IMR-90 (cell line): ENCODE data around the gene DUSP3. TPM values are rescaled to one million over a fixed set of nuclear protein-coding genes. Genes with fewer than 3 reads are reported as not detected.
A peak's percentile ranks its signal among the peaks of the same experiment; 100 is the strongest.

Source experiments
- ATAC-seq: fragments of 200-7000 bp; cut with Tn5 transposase; 2 replicates; pipeline ENCODE4 v1.9.1; 2020; ENCODE audit warnings: low read depth, mild to moderate bottlenecking, moderate library complexity
- BruUV-seq: library from RNA; stranded (reverse); fragments of 400-500 nt; replicated peaks from 2 replicates; lab custom pipeline; 2021; lab: Mats Ljungman, UMichigan
- CTCF ChIA-PET: fragments of 300-600 bp; formaldehyde crosslinking; extraction: SDS; loops from one replicate; lab custom pipeline; 2021; ENCODE audit warnings: antibody characterized with exemption; lab: Yijun Ruan, JAX
- POLR2A ChIA-PET: fragments of 300-600 bp; sonication (Branson Sonifier 250); formaldehyde crosslinking; loops from one replicate; lab custom pipeline; 2022; ENCODE audit warnings: antibody characterized with exemption; ENCODE audit not compliant: unreplicated experiment; lab: Charles Lee
- DNase-seq: peaks from one replicate; pipeline ENCODE4 v3.0.0; 2013
- H2AFZ ChIP-seq: replicated peaks from 2 replicates; pipeline ENCODE3; 2013; ENCODE audit warnings: low read length, mild to moderate bottlenecking; ENCODE audit not compliant: poor library complexity
- H2AK5ac ChIP-seq: 2 replicates; pipeline ENCODE4 v1.6.1; 2013; ENCODE audit warnings: low read depth, low read length, inconsistent platforms
- H2AK9ac ChIP-seq: replicated peaks from 2 replicates; pipeline ENCODE3; 2013; ENCODE audit warnings: mild to moderate bottlenecking, low read depth, low read length, moderate library complexity; ENCODE audit not compliant: poor library complexity
- H2BK120ac ChIP-seq: 2 replicates; pipeline ENCODE4 v1.6.1; 2013; ENCODE audit warnings: low read depth, low read length, inconsistent platforms
- H2BK15ac ChIP-seq: 3 replicates; pipeline ENCODE4 v1.6.1; 2013; ENCODE audit warnings: low read depth, low read length, inconsistent platforms
- H2BK20ac ChIP-seq: 2 replicates; pipeline ENCODE4 v1.6.1; 2013; ENCODE audit warnings: low read depth, mild to moderate bottlenecking, inconsistent platforms, low read length, moderate library complexity
- H2BK5ac ChIP-seq: 2 replicates; pipeline ENCODE4 v1.6.1; 2013; ENCODE audit warnings: mild to moderate bottlenecking, low read depth, low read length, inconsistent platforms; ENCODE audit not compliant: poor library complexity, severe bottlenecking
- H3K14ac ChIP-seq: replicated peaks from 2 replicates; pipeline ENCODE4 v1.6.1; 2013; ENCODE audit warnings: low read depth, low read length, inconsistent platforms
- H3K18ac ChIP-seq: 2 replicates; pipeline ENCODE4 v1.6.1; 2013; ENCODE audit warnings: low read depth, low read length, control low read depth
- H3K23ac ChIP-seq: 2 replicates; pipeline ENCODE4 v1.6.1; 2013; ENCODE audit warnings: low read depth, low read length, inconsistent platforms
- H3K27ac ChIP-seq: 2 replicates; pipeline ENCODE4 v1.5.1; 2013; ENCODE audit warnings: mild to moderate bottlenecking, control low read depth, low read length; ENCODE audit not compliant: insufficient read depth
- H3K27me3 ChIP-seq: 2 replicates; pipeline ENCODE4 v1.6.1; 2013; ENCODE audit warnings: low read length; ENCODE audit not compliant: control insufficient read depth, insufficient read depth
- H3K36me3 ChIP-seq: 2 replicates; pipeline ENCODE4 v1.6.1; 2013; ENCODE audit warnings: low read length, mixed read lengths; ENCODE audit not compliant: control insufficient read depth, insufficient read depth
- H3K4ac ChIP-seq: 2 replicates; pipeline ENCODE4 v1.6.1; 2013; ENCODE audit warnings: low read depth, low read length, inconsistent platforms
- H3K4me1 ChIP-seq: 2 replicates; pipeline ENCODE4 v1.6.1; 2013; ENCODE audit warnings: low read length, mixed read lengths; ENCODE audit not compliant: control insufficient read depth, insufficient read depth
- H3K4me2 ChIP-seq: 2 replicates; pipeline ENCODE4 v1.6.1; 2013; ENCODE audit warnings: low read depth, mild to moderate bottlenecking, control low read depth, low read length, moderate library complexity
- H3K4me3 ChIP-seq: 2 replicates; pipeline ENCODE4 v1.5.1; 2013; ENCODE audit warnings: low read depth, mild to moderate bottlenecking, control low read depth, low read length, moderate library complexity; ENCODE audit not compliant: insufficient read depth
- H3K56ac ChIP-seq: 2 replicates; pipeline ENCODE4 v1.6.1; 2013; ENCODE audit warnings: low read length, inconsistent platforms; ENCODE audit not compliant: insufficient read depth; ENCODE audit errors: extremely low read depth
- H3K79me1 ChIP-seq, 2 experiments: 2 replicates each; pipeline ENCODE4 v1.6.1; 2013; ENCODE audit warnings: low read length in 2 of 2, inconsistent platforms in 1 of 2, low read depth in 1 of 2
- H3K9ac ChIP-seq: 2 replicates; pipeline ENCODE4 v1.6.1; 2013; ENCODE audit warnings: low read depth, low read length, control low read depth
- H3K9me1 ChIP-seq: 2 replicates; pipeline ENCODE4 v1.6.1; 2013; ENCODE audit warnings: low read length, inconsistent platforms; ENCODE audit not compliant: insufficient read depth
- H3K9me3 ChIP-seq: 2 replicates; pipeline ENCODE4 v1.6.1; 2013; ENCODE audit warnings: low read length; ENCODE audit not compliant: control insufficient read depth, insufficient read depth
- H4K20me1 ChIP-seq: 2 replicates; pipeline ENCODE4 v1.6.1; 2013; ENCODE audit warnings: low read length, inconsistent platforms; ENCODE audit not compliant: insufficient read depth
- H4K5ac ChIP-seq: 2 replicates; pipeline ENCODE4 v1.6.1; 2013; ENCODE audit warnings: mild to moderate bottlenecking, low read depth, low read length, control low read depth
- H4K8ac ChIP-seq, 2 experiments: 2 replicates each; pipeline ENCODE4 v1.6.1; 2013; ENCODE audit warnings: low read depth in 2 of 2, low read length in 2 of 2, control low read depth in 1 of 2, inconsistent platforms in 1 of 2
- H4K91ac ChIP-seq: 2 replicates; pipeline ENCODE4 v1.6.1; 2013; ENCODE audit warnings: low read depth, low read length, inconsistent platforms; ENCODE audit not compliant: insufficient read depth
- CTCF ChIP-seq: conservative IDR thresholded peaks from 2 replicates; pipeline ENCODE4 v1.5.1; 2012; ENCODE audit warnings: mild to moderate bottlenecking, low read depth, low read length, improper control_type of control experiment
- RFX5 ChIP-seq: IDR thresholded peaks from 2 replicates; pipeline ENCODE4 v1.8.0; 2012; ENCODE audit warnings: low read depth, mild to moderate bottlenecking, low read length, moderate library complexity
- USF2 ChIP-seq: fragments of 150-350 bp; IDR thresholded peaks from 2 replicates; pipeline ENCODE4 v1.6.1; 2017; ENCODE audit warnings: mild to moderate bottlenecking, antibody characterized with exemption, low read length, low read depth
- WGBS, 2 experiments: methylation state at CpG; one replicate each; pipeline versions ENCODE4 v1.1.5 to v1.1.7; 2013; ENCODE audit warnings: missing lambda C conversion rate in 2 of 2; ENCODE audit not compliant: insufficient read length in 1 of 2; ENCODE audit errors: extremely low coverage in 2 of 2; 5-methylcytosine and 5-hydroxymethylcytosine counted together
- dilution Hi-C: fragments of 300-500 bp; cut with HindIII; formaldehyde crosslinking; loops from one replicate; pipeline ENCODE4 v1.14.3; 2018; ENCODE audit warnings: low sequenced_read_pairs; ENCODE audit not compliant: unreplicated experiment
- in situ Hi-C: fragments of 300-500 bp; cut with MboI; formaldehyde crosslinking; loops from 3 replicates; pipeline ENCODE4 v1.14.3; 2019; ENCODE audit warnings: low sequenced_read_pairs, inconsistent platforms, mixed read lengths
- intact Hi-C: fragments of 100-400 bp; cut with micrococcal nuclease; formaldehyde crosslinking; loops from 2 replicates; pipeline ENCODE4 v1.10.0; 2022
- polyA plus RNA-seq, 3 experiments: library from polyadenylated mRNA; depleted of rRNA; stranded (reverse); fragments of >200 nt; gene quantifications; 2 replicates each; pipeline ENCODE4 v1.2.3, GENCODE V29; 2012; ENCODE audit warnings: low replicate concordance in 1 of 3
- total RNA-seq: library from RNA; depleted of rRNA; stranded (reverse); fragments of >200 nt; gene quantifications from 2 replicates; pipeline ENCODE4 v1.2.3, GENCODE V29; 2012
- TF ChIP-seq, protein P1 (sequence below): fragments of 150-350 bp; IDR thresholded peaks from 2 replicates; pipeline ENCODE4 v1.6.1; 2016; ENCODE audit warnings: low read depth, mild to moderate bottlenecking, low read length, moderate library complexity, borderline replicate concordance

Gene DUSP3
- total and polyA plus RNA-seq, 2 of the 4 experiments (the other 2 are of a cell fraction): 33.3 to 40.9 TPM

GRCh38 chr17:43755389-43755875, 23.3 kb downstream of the DUSP3 start:
- CTCF ChIA-PET: interaction anchor here (0.9 to 1.3 kb wide), 4 partner anchors 9 to 64 kb away, joined by 3 to 5 read pairs (median 3); no protein-coding TSS in a partner anchor

More at GRCh38 chr17:43755389-43755875, 23.3 kb downstream of the DUSP3 start:
- Histone ChIP-seq H3K4me2 (peak overlapping the region; percentile 48), H3K79me1 (no peaks in the 10 kb centered on the region), H3K9ac (no peak overlapping the region), H3K27ac (no peak overlapping the region), H3K4me1 (no peaks in the 10 kb centered on the region), H3K56ac (no peak overlapping the region), H2BK20ac (no peak overlapping the region), H2AK9ac (peak overlapping the region; percentile 31), H3K4ac (no peak overlapping the region), H3K27me3 (peaks cover 60% of the 10 kb centered on the region), H3K18ac (no peak overlapping the region), H3K36me3 (no peaks in the 10 kb centered on the region), H4K20me1 (no peaks in the 10 kb centered on the region), H4K8ac (peak overlapping the region in 1 of 2 experiments; percentile 20; a peak in 1 of 4 replicates), H4K91ac (no peak overlapping the region), H3K14ac (no peak overlapping the region), H2BK15ac (no peak overlapping the region), H3K9me3 (no peaks in the 10 kb centered on the region), H3K23ac (no peak overlapping the region), H2BK5ac (no peak overlapping the region), H2BK120ac (no peak overlapping the region; the same call in 1 of the 2 replicates), H2AK5ac (no peak overlapping the region), H3K4me3 (no peak overlapping the region; the same call in 1 of the 2 replicates), H2AFZ (peak overlapping the region; percentile 88), H3K9me1 (0 out of 2 replicates have a peak, but pooled peaks cover 4% of the 10 kb centered on the region), H4K5ac (no peak overlapping the region)
- POLR2A ChIA-PET: interaction anchor here (0.6 kb wide), 1 partner anchor 1519 kb away, joined by 4 read pairs; no protein-coding TSS in a partner anchor
- dilution Hi-C loops: no loop called here
- TF ChIP-seq USF2 (no peak), CTCF (0 out of 2 replicates have a peak, but pooled peaks have one; percentile 4), RFX5 (no peak)
- TF ChIP-seq, protein P1, sequence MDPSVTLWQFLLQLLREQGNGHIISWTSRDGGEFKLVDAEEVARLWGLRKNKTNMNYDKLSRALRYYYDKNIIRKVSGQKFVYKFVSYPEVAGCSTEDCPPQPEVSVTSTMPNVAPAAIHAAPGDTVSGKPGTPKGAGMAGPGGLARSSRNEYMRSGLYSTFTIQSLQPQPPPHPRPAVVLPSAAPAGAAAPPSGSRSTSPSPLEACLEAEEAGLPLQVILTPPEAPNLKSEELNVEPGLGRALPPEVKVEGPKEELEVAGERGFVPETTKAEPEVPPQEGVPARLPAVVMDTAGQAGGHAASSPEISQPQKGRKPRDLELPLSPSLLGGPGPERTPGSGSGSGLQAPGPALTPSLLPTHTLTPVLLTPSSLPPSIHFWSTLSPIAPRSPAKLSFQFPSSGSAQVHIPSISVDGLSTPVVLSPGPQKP: no peak
- DNase-seq (peak; percentile 45), ATAC-seq (peak; percentile 25; the same call in 1 of the 2 replicates)
- in situ Hi-C loops: no loop called here
- intact Hi-C loops: no loop called here
- WGBS, 2 experiments: 4% methylated on average over 25 of the region's 60 CpGs; no CpG with 5 or more reads in 1 of the 2 experiments
- no TSS peak for BruUV-seq
